H9 (cell line): Measurements from ENCODE around the gene GAK. TPM values are rescaled to one million over a fixed set of nuclear protein-coding genes. Genes with fewer than 3 reads are reported as not detected.

ENCODE experiments used
- DNase-seq: peaks from one replicate; pipeline ENCODE4 v3.0.0-alpha.2; 2017
- H2AFZ ChIP-seq: one replicate; pipeline ENCODE4 v1.6.1; 2013; ENCODE audit warnings: mild to moderate bottlenecking, low read length, control low read depth, moderate library complexity
- H2AK5ac ChIP-seq: 2 replicates; pipeline ENCODE4 v1.6.1; 2013; ENCODE audit warnings: low read length, control low read depth, mixed read lengths; ENCODE audit not compliant: insufficient read length
- H2BK120ac ChIP-seq: one replicate; pipeline ENCODE4 v1.6.1; 2013; ENCODE audit warnings: low read depth, mild to moderate bottlenecking, low read length, control low read depth, inconsistent platforms; ENCODE audit not compliant: poor library complexity, severe bottlenecking
- H2BK12ac ChIP-seq: 2 replicates; pipeline ENCODE4 v1.6.1; 2013; ENCODE audit warnings: low read length, control low read depth, mixed read lengths, low read depth; ENCODE audit not compliant: insufficient read length
- H2BK15ac ChIP-seq: 2 replicates; pipeline ENCODE4 v1.6.1; 2013; ENCODE audit warnings: low read depth, low read length, control low read depth
- H2BK20ac ChIP-seq: one replicate; pipeline ENCODE4 v1.6.1; 2013; ENCODE audit warnings: low read depth, mild to moderate bottlenecking, low read length, control low read depth, inconsistent platforms; ENCODE audit not compliant: poor library complexity, severe bottlenecking
- H2BK5ac ChIP-seq: 2 replicates; pipeline ENCODE4 v1.6.1; 2013; ENCODE audit warnings: low read length, control low read depth, mixed read lengths; ENCODE audit not compliant: insufficient read length
- H3K14ac ChIP-seq: 2 replicates; pipeline ENCODE4 v1.6.1; 2013; ENCODE audit warnings: low read length, control low read depth; ENCODE audit not compliant: insufficient read depth
- H3K18ac ChIP-seq: 2 replicates; pipeline ENCODE4 v1.6.1; 2013; ENCODE audit warnings: low read depth, mild to moderate bottlenecking, mixed read lengths, low read length, control low read depth; ENCODE audit not compliant: insufficient read length
- H3K23ac ChIP-seq: 2 replicates; pipeline ENCODE4 v1.6.1; 2013; ENCODE audit warnings: low read length, control low read depth, mixed read lengths, low read depth; ENCODE audit not compliant: insufficient read length
- H3K23me2 ChIP-seq: 2 replicates; pipeline ENCODE4 v1.6.1; 2013; ENCODE audit warnings: low read depth, mild to moderate bottlenecking, mixed read lengths, low read length, control low read depth; ENCODE audit not compliant: insufficient read length, poor library complexity, severe bottlenecking
- H3K27ac ChIP-seq: 2 replicates; pipeline ENCODE4 v1.5.1; 2013; ENCODE audit warnings: low read length, control low read depth, mixed read lengths, low read depth; ENCODE audit not compliant: insufficient read length
- H3K27me3 ChIP-seq: 2 replicates; pipeline ENCODE4 v1.6.1; 2013; ENCODE audit warnings: low read length, control low read depth, inconsistent platforms; ENCODE audit not compliant: insufficient read depth
- H3K4ac ChIP-seq: 2 replicates; pipeline ENCODE4 v1.6.1; 2013; ENCODE audit warnings: low read depth, mild to moderate bottlenecking, control low read depth, inconsistent platforms, low read length, moderate library complexity
- H3K4me1 ChIP-seq: 2 replicates; pipeline ENCODE4 v1.6.1; 2013; ENCODE audit warnings: low read length, control low read depth, inconsistent platforms; ENCODE audit not compliant: insufficient read depth
- H3K4me2 ChIP-seq: 2 replicates; pipeline ENCODE4 v1.6.1; 2013; ENCODE audit warnings: low read length, control low read depth, mixed read lengths; ENCODE audit not compliant: insufficient read length, insufficient read depth
- H3K56ac ChIP-seq: 2 replicates; pipeline ENCODE4 v1.6.1; 2013; ENCODE audit warnings: low read depth, mild to moderate bottlenecking, mixed read lengths, low read length, control low read depth; ENCODE audit not compliant: insufficient read length
- H3K79me1 ChIP-seq: 2 replicates; pipeline ENCODE4 v1.6.1; 2013; ENCODE audit warnings: low read depth, mild to moderate bottlenecking, moderate library complexity, low read length, control low read depth, inconsistent platforms; ENCODE audit not compliant: insufficient read depth, poor library complexity, severe bottlenecking
- H3K79me2 ChIP-seq: 2 replicates; pipeline ENCODE4 v1.6.1; 2013; ENCODE audit warnings: low read length, control low read depth, inconsistent platforms; ENCODE audit not compliant: insufficient read depth
- H3K9ac ChIP-seq: 2 replicates; pipeline ENCODE4 v1.6.1; 2013; ENCODE audit warnings: low read length, control low read depth, mixed read lengths; ENCODE audit not compliant: insufficient read length; ENCODE audit errors: extremely low read depth
- H3K9me3 ChIP-seq: one replicate; pipeline ENCODE4 v1.6.1; 2013; ENCODE audit warnings: low read depth, low read length, inconsistent platforms; ENCODE audit not compliant: control insufficient read depth
- H3T11ph ChIP-seq: one replicate; pipeline ENCODE4 v1.6.1; 2013; ENCODE audit warnings: mild to moderate bottlenecking, low read length, control low read depth, inconsistent platforms
- H4K20me1 ChIP-seq: one replicate; pipeline ENCODE4 v1.6.1; 2013; ENCODE audit not compliant: control insufficient read depth, insufficient read length, insufficient read depth
- H4K5ac ChIP-seq: 2 replicates; pipeline ENCODE4 v1.6.1; 2013; ENCODE audit warnings: low read depth, mild to moderate bottlenecking, mixed read lengths, low read length, control low read depth; ENCODE audit not compliant: insufficient read length
- H4K8ac ChIP-seq: replicated peaks from 2 replicates; pipeline ENCODE4 v1.6.1; 2013; ENCODE audit warnings: low read length, control low read depth, mixed read lengths, low read depth; ENCODE audit not compliant: insufficient read length
- H4K91ac ChIP-seq: 2 replicates; pipeline ENCODE4 v1.6.1; 2013; ENCODE audit warnings: low read depth, mild to moderate bottlenecking, moderate library complexity, mixed read lengths, low read length, control low read depth; ENCODE audit not compliant: insufficient read length
- H3K27ac Mint-ChIP-seq, 3 experiments: 2 replicates in 2 of 3; 3 replicates in 1 of 3; pipeline ENCODE4 v1.8.0; 2020 to 2021; ENCODE audit warnings: mixed read lengths in 3 of 3, mild to moderate bottlenecking in 1 of 3, moderate library complexity in 1 of 3
- H3K27me3 Mint-ChIP-seq: 2 replicates; pipeline ENCODE4 v1.8.0; 2021; ENCODE audit warnings: low read depth, mild to moderate bottlenecking, moderate library complexity, mixed read lengths
- H3K36me3 Mint-ChIP-seq, 3 experiments: 2 replicates in 2 of 3; 3 replicates in 1 of 3; pipeline ENCODE4 v1.8.0; 2020 to 2021; ENCODE audit warnings: low read depth in 3 of 3, mixed read lengths in 3 of 3; ENCODE audit not compliant: insufficient read depth in 1 of 3
- H3K4me1 Mint-ChIP-seq, 2 experiments: 2 replicates each; pipeline ENCODE4 v1.8.0; 2020; ENCODE audit warnings: mixed read lengths in 2 of 2
- H3K4me3 Mint-ChIP-seq, 2 experiments: 2 replicates in 1 of 2; 3 replicates in 1 of 2; pipeline ENCODE4 v1.8.0; 2020 to 2021; ENCODE audit warnings: mild to moderate bottlenecking in 2 of 2, mixed read lengths in 2 of 2, moderate library complexity in 1 of 2
- H3K9me3 Mint-ChIP-seq, 2 experiments: 2 replicates in 1 of 2; 3 replicates in 1 of 2; pipeline ENCODE4 v1.8.0; 2020; ENCODE audit warnings: mild to moderate bottlenecking in 2 of 2, mixed read lengths in 2 of 2, moderate library complexity in 1 of 2
- CTCF ChIP-seq: fragments of 200-600 bp; sonication (generic); conservative IDR thresholded peaks from 3 replicates; pipeline ENCODE4 v1.8.0; 2021; ENCODE audit warnings: antibody characterized with exemption, mild to moderate bottlenecking
- WGBS: extraction: QIAGEN DNeasy Blood & Tissue Kit; methylation state at CpG from one replicate; pipeline ENCODE4 v1.1.7; 2013; ENCODE audit warnings: missing lambda C conversion rate, low lambda C conversion rate, mixed read lengths; ENCODE audit not compliant: insufficient read length; ENCODE audit errors: extremely low coverage; 5-methylcytosine and 5-hydroxymethylcytosine counted together
- total RNA-seq: library from RNA; stranded (reverse); gene quantifications from 2 replicates; pipeline ENCODE4 v1.2.1, GENCODE V29; 2021

GAK gene
- total RNA-seq, 1 experiment from 2014 or later, result 80.7 TPM

GRCh38 chr4:867526-868250 lies 64.4 kb downstream of the GAK start:
- H3K9me3 ChIP-seq, result no peaks in the 10 kb centered on the region
- H3K4me2 ChIP-seq, result no peak overlapping the region
- Mint-ChIP-seq H3K36me3 (peaks cover 25 to 54% (median 44%) of the 10 kb centered on the region in 3 experiments), H3K9me3 (no peaks in the 10 kb centered on the region; a peak in 1 of 5 replicates), H3K27ac (no peak overlapping the region), H3K27me3 (no peaks in the 10 kb centered on the region), H3K4me1 (no peaks in the 10 kb centered on the region), H3K4me3 (no peak overlapping the region)
- no CpG with 5 or more reads among the region's 26 CpGs for WGBS
- no peak overlapping the region for H2BK5ac ChIP-seq
- no peak overlapping the region for H3K23ac ChIP-seq
- H3K27ac ChIP-seq, result no peak overlapping the region
- no peaks in the 10 kb centered on the region for H3K79me1 ChIP-seq
- H3K23me2 ChIP-seq, result no peaks in the 10 kb centered on the region
- no peak overlapping the region for H3K9ac ChIP-seq
- H2BK15ac ChIP-seq, result no peak overlapping the region
- H2BK12ac ChIP-seq, result no peak overlapping the region
- H3K14ac ChIP-seq, result no peak overlapping the region; the same call in 1 of the 2 replicates
- no peak overlapping the region for H4K8ac ChIP-seq
- H3K18ac ChIP-seq, result no peak overlapping the region
- H2AK5ac ChIP-seq, result no peak overlapping the region
- DNase-seq, result no peak
- peaks cover 4% of the 10 kb centered on the region for H4K20me1 ChIP-seq
- no peaks in the 10 kb centered on the region for H3K79me2 ChIP-seq
- no peak overlapping the region for H4K91ac ChIP-seq
- no peaks in the 10 kb centered on the region for H3K27me3 ChIP-seq
- H3K4me1 ChIP-seq, result no peaks in the 10 kb centered on the region
- H3K56ac ChIP-seq, result no peak overlapping the region
- TF ChIP-seq CTCF, result no peak
- H3T11ph ChIP-seq, result no peak overlapping the region
- no peak overlapping the region for H4K5ac ChIP-seq
- H2AFZ ChIP-seq, result no peak overlapping the region
- no peak overlapping the region for H2BK20ac ChIP-seq
- H3K4ac ChIP-seq, result no peak overlapping the region
- no peak overlapping the region for H2BK120ac ChIP-seq
